ENCODE results near the gene CARD9. TPM values are rescaled to one million over a fixed set of nuclear protein-coding genes. Genes with fewer than 3 reads are reported as not detected.

Gene CARD9
- total RNA-seq, 1 donor from 2014 or later: 1.9 TPM

DNA sequence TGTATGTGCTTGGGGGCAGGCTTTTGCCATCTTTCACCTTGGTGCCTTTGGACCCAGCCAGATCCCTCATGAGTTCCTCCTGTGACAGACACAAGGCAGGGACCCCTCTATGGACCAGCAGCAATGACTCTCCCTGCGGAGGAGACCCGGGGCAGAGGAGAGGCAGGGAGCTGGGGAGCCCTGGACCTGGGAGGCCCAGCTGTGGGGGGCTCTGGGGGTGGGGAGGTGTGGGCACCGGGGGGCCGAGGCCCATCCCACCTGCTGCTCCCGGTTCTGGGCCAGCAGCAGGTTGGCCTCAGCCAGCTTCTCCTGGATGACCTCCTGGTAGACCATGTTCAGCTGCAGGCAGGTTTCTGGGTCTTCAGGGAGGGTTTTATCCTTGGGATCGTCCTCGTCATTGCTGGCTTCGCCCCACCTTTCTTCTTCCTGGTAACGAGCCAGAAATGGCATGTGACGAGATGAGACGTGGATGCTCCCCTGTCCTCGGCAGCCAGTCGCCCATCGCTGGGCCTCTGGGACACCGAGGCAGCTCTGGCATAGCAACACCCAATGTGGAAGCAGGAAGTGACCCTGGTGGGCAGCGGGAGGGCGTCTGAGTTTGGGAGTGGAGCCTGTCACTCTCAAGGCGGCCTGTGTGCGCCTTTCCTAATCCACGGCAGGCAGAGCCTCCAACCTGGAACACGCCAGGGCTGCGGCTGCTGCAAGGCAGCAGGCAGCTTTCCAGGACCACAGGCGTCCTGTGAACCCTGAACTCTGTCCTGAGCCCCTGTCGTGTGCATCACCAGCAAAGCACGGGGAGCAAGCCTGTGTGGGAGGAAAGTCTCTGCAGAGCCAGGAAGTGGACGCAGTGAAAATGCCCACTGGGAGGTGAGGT is 22.1 kb upstream of the CARD9 start:
- H3K4me3 Mint-ChIP-seq (ENCODE audit: unreplicated experiment): no peak overlapping the region
- no peaks in the 10 kb centered on the region for H3K9me3 Mint-ChIP-seq (ENCODE audit: low read depth)
- DNase-seq (ENCODE audit: low spot score): no peak
- H3K27ac Mint-ChIP-seq (ENCODE audit: unreplicated experiment): no peak overlapping the region
- no peaks in the 10 kb centered on the region for H3K27me3 Mint-ChIP-seq (ENCODE audit: low read depth)
- peaks cover 16% of the 10 kb centered on the region for H3K4me1 Mint-ChIP-seq (ENCODE audit: low read depth)
- TF ChIP-seq CTCF (IDR thresholded peaks at IDR 0.05): no peak
- H3K36me3 Mint-ChIP-seq (ENCODE audit: low read depth): peaks cover 13% of the 10 kb centered on the region

- no peak overlapping the region for H3K4me3 Mint-ChIP-seq (ENCODE audit: unreplicated experiment)
- no peak for DNase-seq (ENCODE audit: low spot score)
Measured at GRCh38 chr9:136395020-136395340, 21.5 kb upstream of the CARD9 start.

DNA sequence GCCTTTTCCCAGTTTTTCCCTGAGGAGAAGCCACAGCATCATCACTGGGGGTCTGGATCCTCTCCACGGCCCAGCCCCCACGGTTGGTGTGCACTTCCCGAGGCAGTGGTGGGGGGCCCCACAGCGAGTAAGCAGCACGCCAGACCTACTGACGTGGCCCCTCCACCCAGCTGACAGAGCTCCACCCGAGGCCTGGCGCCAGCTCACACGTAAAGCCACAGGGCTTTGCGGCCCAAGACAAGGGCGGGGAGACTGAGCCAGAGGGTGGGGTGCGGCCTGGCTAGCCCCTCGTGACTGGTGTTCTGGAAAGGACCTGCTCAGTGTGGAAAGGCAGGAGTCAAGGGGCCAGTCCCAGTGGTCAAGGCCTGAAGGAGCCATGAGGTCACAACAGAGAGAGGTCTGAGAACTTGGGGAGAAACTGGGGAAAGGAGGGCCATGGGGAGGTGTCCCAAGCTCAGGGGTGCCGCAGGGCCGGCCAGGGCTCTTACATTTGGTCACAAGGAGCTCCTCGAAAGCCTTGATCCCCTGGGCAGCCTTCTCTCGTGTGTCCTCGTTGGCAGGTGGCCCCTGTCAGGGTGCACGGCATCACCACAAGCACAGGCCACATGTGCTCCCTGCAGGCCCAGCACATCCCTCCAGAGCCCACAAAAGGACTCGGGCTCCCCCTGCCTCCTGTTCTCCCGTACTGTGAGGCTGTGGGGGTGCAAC is 21.0 kb upstream of the CARD9 start:
- Mint-ChIP-seq H3K9me3 (ENCODE audit: low read depth) (no peaks in the 10 kb centered on the region), H3K27ac (ENCODE audit: unreplicated experiment) (no peak overlapping the region), H3K4me1 (ENCODE audit: low read depth) (peaks cover 13% of the 10 kb centered on the region), H3K27me3 (ENCODE audit: low read depth) (no peaks in the 10 kb centered on the region), H3K36me3 (ENCODE audit: low read depth) (peaks cover 16% of the 10 kb centered on the region), H3K4me3 (ENCODE audit: unreplicated experiment) (no peak overlapping the region)
- DNase-seq (ENCODE audit: low spot score): no peak
- TF ChIP-seq CTCF (IDR thresholded peaks at IDR 0.05): no peak

More at GRCh38 chr9:136395020-136395340, 21.5 kb upstream of the CARD9 start:
- no peak for TF ChIP-seq CTCF (IDR thresholded peaks at IDR 0.05)
- peaks cover 13% of the 10 kb centered on the region for H3K4me1 Mint-ChIP-seq (ENCODE audit: low read depth)
- H3K27ac Mint-ChIP-seq (ENCODE audit: unreplicated experiment): no peak overlapping the region
- H3K9me3 Mint-ChIP-seq (ENCODE audit: low read depth): no peaks in the 10 kb centered on the region
- H3K36me3 Mint-ChIP-seq (ENCODE audit: low read depth): peaks cover 13% of the 10 kb centered on the region
- no peaks in the 10 kb centered on the region for H3K27me3 Mint-ChIP-seq (ENCODE audit: low read depth)

DNA sequence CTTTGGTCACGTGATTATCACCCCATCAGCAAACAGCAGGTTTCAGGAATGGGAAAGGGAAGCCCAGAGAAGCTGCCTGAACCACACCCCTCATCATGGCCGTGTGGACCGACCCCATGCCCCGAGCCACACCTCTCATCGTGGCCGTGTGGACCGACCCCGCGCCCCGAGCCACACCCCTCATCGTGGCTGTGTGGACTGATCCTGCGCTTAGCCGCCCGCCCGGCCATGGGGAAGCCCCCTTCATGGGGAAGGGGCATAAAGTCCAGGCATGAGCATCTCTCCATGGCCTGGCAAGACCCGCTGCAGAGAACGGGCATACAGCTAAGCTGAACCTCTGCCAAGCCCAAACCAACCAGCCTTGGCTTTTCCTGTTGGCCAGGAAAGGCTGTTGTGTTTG is 20.1 kb upstream of the CARD9 start:
- no peak for TF ChIP-seq CTCF (IDR thresholded peaks at IDR 0.05)
- H3K27me3 Mint-ChIP-seq (ENCODE audit: low read depth): no peaks in the 10 kb centered on the region
- peaks cover 5% of the 10 kb centered on the region for H3K4me1 Mint-ChIP-seq (ENCODE audit: low read depth)
- H3K27ac Mint-ChIP-seq (ENCODE audit: unreplicated experiment): no peak overlapping the region
- no peak for DNase-seq (ENCODE audit: low spot score)
- no peak overlapping the region for H3K4me3 Mint-ChIP-seq (ENCODE audit: unreplicated experiment)
- peaks cover 19% of the 10 kb centered on the region for H3K36me3 Mint-ChIP-seq (ENCODE audit: low read depth)
- H3K9me3 Mint-ChIP-seq (ENCODE audit: low read depth): no peaks in the 10 kb centered on the region

DNA sequence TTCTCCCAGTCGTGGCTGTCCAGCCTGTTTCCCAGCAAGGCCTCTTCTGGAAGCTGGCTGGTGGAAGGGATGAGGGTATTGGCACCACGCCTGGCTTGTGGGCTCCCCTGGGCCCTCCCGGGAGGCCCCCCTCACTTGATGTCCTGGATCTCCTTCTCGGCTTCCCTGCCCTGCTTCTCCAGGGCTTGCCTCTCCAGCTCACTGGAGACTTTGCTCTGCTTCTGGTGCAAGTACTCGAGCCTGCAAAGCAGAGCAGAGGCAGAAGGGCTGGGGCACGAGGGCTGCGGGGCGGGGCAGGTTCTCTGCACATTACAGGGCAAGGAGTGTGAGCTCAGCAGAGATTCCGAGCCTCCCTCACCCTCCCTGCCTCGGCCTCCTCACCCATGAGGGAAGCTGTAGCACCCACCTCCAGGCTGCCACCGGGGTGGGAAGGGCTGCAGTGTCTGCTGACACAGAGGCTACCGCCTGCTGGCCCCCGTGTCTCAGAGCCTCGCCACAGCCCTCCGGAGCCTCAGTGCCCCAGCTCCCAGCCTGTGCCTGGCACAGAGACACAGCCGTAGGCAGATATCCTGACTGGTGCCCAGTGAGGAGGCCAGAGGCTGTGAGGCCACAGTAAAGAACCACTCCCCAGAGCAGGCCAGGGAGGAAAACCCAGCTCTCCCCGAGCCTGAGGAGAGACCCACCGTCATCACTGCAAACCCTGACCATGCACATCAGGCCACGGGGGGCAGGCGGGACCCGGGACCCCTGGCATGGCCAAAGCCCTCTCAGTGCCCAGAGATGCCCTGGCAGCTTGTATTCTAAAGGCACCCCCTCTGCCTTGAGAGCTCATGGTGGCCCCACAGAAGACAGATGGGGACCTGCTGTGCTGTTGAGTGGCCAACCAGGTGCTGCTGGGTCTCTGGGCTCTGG is 19.3 kb upstream of the CARD9 start:
- no peak overlapping the region for H3K4me3 Mint-ChIP-seq (ENCODE audit: unreplicated experiment)
- no peak for DNase-seq (ENCODE audit: low spot score)
- H3K27ac Mint-ChIP-seq (ENCODE audit: unreplicated experiment): no peak overlapping the region
- peaks cover 22% of the 10 kb centered on the region for H3K36me3 Mint-ChIP-seq (ENCODE audit: low read depth)
- H3K9me3 Mint-ChIP-seq (ENCODE audit: low read depth): no peaks in the 10 kb centered on the region
- H3K27me3 Mint-ChIP-seq (ENCODE audit: low read depth): no peaks in the 10 kb centered on the region
- no peak for TF ChIP-seq CTCF (IDR thresholded peaks at IDR 0.05)
- H3K4me1 Mint-ChIP-seq (ENCODE audit: low read depth): no peaks in the 10 kb centered on the region

All from chondrocyte (in vitro differentiated cells).